ENCODE data around the gene MLF2. TPM values are rescaled to one million over a fixed set of nuclear protein-coding genes. Genes with fewer than 3 reads are reported as not detected.

Gene MLF2
- total RNA-seq, 1 experiment from 2014 or later = 309 TPM

DNA sequence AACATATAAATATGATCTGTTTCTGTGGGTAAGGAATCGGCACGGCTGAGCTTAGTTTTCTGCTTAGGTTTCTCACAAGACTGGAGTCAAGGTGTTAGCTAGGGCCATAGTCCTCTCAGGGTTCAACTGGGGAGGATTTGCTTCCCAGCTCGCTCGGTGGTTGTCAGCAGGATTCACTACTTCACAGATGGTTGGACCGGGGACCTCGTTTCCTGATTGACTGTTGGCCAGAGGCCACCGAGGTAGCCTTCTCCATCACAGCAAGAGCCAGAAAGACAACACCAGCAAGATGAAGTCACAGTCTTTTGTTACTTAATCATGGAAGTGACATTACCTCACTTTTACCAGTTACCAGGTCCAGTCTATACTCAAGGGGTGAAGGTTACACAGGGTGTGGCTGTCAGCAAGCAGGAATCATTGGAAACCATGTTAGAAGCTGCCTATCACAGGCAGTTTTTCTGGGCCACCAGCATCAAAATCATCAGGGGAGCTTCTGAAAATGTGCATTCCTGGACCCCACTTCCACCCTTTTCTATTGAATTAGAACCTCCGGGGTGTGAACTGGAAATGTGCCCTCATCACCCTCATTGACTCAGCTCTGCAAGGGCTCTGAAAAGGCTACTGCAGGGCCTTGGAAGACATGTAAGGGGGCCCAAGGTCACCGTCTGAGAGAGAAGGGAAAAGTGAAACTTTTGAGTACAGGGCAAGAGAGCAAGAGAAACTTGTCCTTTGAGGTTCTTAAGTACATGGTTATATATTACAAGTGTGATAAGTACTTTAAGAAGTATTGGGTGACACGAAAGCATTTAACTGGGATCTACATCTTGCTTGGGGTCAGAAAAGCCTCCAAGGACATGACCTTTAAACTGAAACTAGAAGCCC, 18.2 kb downstream of the MLF2 start:
- H3K36me3 ChIP-seq (ENCODE audit: control insufficient read depth in 1 of 2, insufficient read depth in 2 of 2, low read length in 2 of 2) = peaks cover 5 to 20% of the 10 kb centered on the region in 2 experiments; a peak in 3 of 4 replicates
- no TSS peak for BruUV-seq (replicated peaks)
- no peak overlapping the region for H3K4me2 ChIP-seq (ENCODE audit: low read length)
- H2AFZ ChIP-seq (ENCODE audit: low read depth, low read length, poor library complexity, severe bottlenecking) = no peak overlapping the region
- no peak for TF ChIP-seq TCF7L2 (IDR thresholded peaks at IDR 0.05; ENCODE audit: borderline replicate concordance, extremely low read depth, insufficient read depth, insufficient read length)
- no peak for TF ChIP-seq RAD21 (IDR thresholded peaks at IDR 0.05; ENCODE audit: low read depth)
- TF ChIP-seq EZH2 (IDR thresholded peaks at IDR 0.05) = no peak
- TF ChIP-seq ELF1 (IDR thresholded peaks at IDR 0.05; ENCODE audit: borderline replicate concordance, low read depth) = no peak
- no peak for TF ChIP-seq EZH2phosphoT487 (IDR thresholded peaks at IDR 0.05; ENCODE audit: borderline replicate concordance)
- TF ChIP-seq POLR2AphosphoS5 (IDR thresholded peaks at IDR 0.05; ENCODE audit: low read depth, low read length) = no peak
- TF ChIP-seq, protein P1, sequence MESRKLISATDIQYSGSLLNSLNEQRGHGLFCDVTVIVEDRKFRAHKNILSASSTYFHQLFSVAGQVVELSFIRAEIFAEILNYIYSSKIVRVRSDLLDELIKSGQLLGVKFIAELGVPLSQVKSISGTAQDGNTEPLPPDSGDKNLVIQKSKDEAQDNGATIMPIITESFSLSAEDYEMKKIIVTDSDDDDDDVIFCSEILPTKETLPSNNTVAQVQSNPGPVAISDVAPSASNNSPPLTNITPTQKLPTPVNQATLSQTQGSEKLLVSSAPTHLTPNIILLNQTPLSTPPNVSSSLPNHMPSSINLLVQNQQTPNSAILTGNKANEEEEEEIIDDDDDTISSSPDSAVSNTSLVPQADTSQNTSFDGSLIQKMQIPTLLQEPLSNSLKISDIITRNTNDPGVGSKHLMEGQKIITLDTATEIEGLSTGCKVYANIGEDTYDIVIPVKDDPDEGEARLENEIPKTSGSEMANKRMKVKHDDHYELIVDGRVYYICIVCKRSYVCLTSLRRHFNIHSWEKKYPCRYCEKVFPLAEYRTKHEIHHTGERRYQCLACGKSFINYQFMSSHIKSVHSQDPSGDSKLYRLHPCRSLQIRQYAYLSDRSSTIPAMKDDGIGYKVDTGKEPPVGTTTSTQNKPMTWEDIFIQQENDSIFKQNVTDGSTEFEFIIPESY (IDR thresholded peaks at IDR 0.05; ENCODE audit: extremely low read depth, insufficient replicate concordance, low read length) = no peak
- TF ChIP-seq, protein P2, sequence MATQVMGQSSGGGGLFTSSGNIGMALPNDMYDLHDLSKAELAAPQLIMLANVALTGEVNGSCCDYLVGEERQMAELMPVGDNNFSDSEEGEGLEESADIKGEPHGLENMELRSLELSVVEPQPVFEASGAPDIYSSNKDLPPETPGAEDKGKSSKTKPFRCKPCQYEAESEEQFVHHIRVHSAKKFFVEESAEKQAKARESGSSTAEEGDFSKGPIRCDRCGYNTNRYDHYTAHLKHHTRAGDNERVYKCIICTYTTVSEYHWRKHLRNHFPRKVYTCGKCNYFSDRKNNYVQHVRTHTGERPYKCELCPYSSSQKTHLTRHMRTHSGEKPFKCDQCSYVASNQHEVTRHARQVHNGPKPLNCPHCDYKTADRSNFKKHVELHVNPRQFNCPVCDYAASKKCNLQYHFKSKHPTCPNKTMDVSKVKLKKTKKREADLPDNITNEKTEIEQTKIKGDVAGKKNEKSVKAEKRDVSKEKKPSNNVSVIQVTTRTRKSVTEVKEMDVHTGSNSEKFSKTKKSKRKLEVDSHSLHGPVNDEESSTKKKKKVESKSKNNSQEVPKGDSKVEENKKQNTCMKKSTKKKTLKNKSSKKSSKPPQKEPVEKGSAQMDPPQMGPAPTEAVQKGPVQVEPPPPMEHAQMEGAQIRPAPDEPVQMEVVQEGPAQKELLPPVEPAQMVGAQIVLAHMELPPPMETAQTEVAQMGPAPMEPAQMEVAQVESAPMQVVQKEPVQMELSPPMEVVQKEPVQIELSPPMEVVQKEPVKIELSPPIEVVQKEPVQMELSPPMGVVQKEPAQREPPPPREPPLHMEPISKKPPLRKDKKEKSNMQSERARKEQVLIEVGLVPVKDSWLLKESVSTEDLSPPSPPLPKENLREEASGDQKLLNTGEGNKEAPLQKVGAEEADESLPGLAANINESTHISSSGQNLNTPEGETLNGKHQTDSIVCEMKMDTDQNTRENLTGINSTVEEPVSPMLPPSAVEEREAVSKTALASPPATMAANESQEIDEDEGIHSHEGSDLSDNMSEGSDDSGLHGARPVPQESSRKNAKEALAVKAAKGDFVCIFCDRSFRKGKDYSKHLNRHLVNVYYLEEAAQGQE (IDR thresholded peaks at IDR 0.05; ENCODE audit: low read depth) = no peak
- no peak for TF ChIP-seq EGR1 (IDR thresholded peaks at IDR 0.05; ENCODE audit: low read depth)
- TF ChIP-seq ZNF274 (IDR thresholded peaks at IDR 0.05; ENCODE audit: low read depth, low read length) = no peak
- no peak for TF ChIP-seq JUND (IDR thresholded peaks at IDR 0.05)
- no peak for TF ChIP-seq ZFX (IDR thresholded peaks at IDR 0.05)
- no peak for TF ChIP-seq SIN3A (IDR thresholded peaks at IDR 0.05; ENCODE audit: low read depth)
- no peak for TF ChIP-seq POLR2A (IDR thresholded peaks at IDR 0.05; ENCODE audit: borderline replicate concordance, extremely low read depth, insufficient read depth, insufficient read length)
- TF ChIP-seq, protein P3, sequence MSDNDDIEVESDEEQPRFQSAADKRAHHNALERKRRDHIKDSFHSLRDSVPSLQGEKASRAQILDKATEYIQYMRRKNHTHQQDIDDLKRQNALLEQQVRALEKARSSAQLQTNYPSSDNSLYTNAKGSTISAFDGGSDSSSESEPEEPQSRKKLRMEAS (IDR thresholded peaks at IDR 0.05) = no peak
- no peak for TF ChIP-seq SP1 (IDR thresholded peaks at IDR 0.05; ENCODE audit: low read depth)
- TF ChIP-seq FOSL1 (IDR thresholded peaks at IDR 0.05; ENCODE audit: low read depth) = no peak
- RAD21 ChIA-PET (ENCODE audit: low non-redundant PET in 1 of 2, low total read pairs in 2 of 2, uncharacterized antibody in 2 of 2, unreplicated experiment in 2 of 2) = interaction anchor here in 1 of 2 experiments (0.5 kb wide), 1 partner anchor 109 kb away, joined by 3 read pairs; no protein-coding TSS in a partner anchor
- H3K79me2 ChIP-seq (ENCODE audit: insufficient read depth, low read length) = no peaks in the 10 kb centered on the region
- H3K4me3 ChIP-seq (replicated peaks in 1 of 2; ENCODE audit: low read depth in 1 of 2, low read length in 2 of 2) = no peak overlapping the region
- H3K9me3 ChIP-seq (ENCODE audit: control insufficient read depth in 1 of 2, insufficient read depth in 1 of 2, low read depth in 1 of 2, low read length in 2 of 2) = no peaks in the 10 kb centered on the region
- H3K4me1 ChIP-seq (ENCODE audit: control insufficient read depth in 1 of 2, insufficient read depth in 2 of 2, low read length in 2 of 2) = peaks cover 4 to 10% of the 10 kb centered on the region in 2 experiments
- intact Hi-C loops (cut with micrococcal nuclease) = loop anchor here (1.0 kb wide), 2 partner anchors 45 to 91 kb away; no protein-coding TSS in a partner anchor
- H3K9me2 ChIP-seq (ENCODE audit: insufficient read depth) = no peaks in the 10 kb centered on the region
- H4K20me1 ChIP-seq (ENCODE audit: insufficient read depth) = no peaks in the 10 kb centered on the region
- POLR2A ChIA-PET = interaction anchor here (1.7 kb wide), 1 partner anchor 11 kb away, joined by 4 read pairs; the partner anchor contains the start of gene COPS7A
- CTCF ChIA-PET = interaction anchor here (1.0 to 1.6 kb wide), 2 partner anchors 10 to 11 kb away, joined by 3 to 4 read pairs; partner anchors contain the start of gene COPS7A
- ATAC-seq (no peak), DNase-seq (ENCODE audit: low read depth, low spot score) (no peak)
- H3K9ac ChIP-seq (ENCODE audit: low read length) = no peak overlapping the region
- H3K27me3 ChIP-seq (ENCODE audit: insufficient read depth, low read length) = no peaks in the 10 kb centered on the region
- H3K27ac ChIP-seq (ENCODE audit: low read depth, low read length) = no peak overlapping the region

Measured in HCT116 (cell line).